Calu3 (cell line): Measurements from ENCODE around the gene RAB34. TPM values are rescaled to one million over a fixed set of nuclear protein-coding genes. Genes with fewer than 3 reads are reported as not detected.

Experiments used
- BruUV-seq: library from RNA; stranded (reverse); fragments of 400-500 nt; replicated peaks from 2 replicates; lab custom pipeline; 2021; lab: Mats Ljungman, UMichigan
- CTCF ChIA-PET: fragments of 300-600 bp; sonication (Branson Sonifier 250); formaldehyde crosslinking; loops from one replicate; lab custom pipeline; 2022; ENCODE audit warnings: antibody characterized with exemption; lab: Charles Lee
- DNase-seq: peaks from one replicate; pipeline ENCODE4 v3.0.0; 2022
- H3K27ac Mint-ChIP-seq: one replicate; pipeline ENCODE4 v1.8.0; 2022; ENCODE audit warnings: mixed read lengths; ENCODE audit not compliant: unreplicated experiment
- H3K27me3 Mint-ChIP-seq: one replicate; pipeline ENCODE4 v1.8.0; 2022; ENCODE audit warnings: mixed read lengths; ENCODE audit not compliant: unreplicated experiment
- H3K36me3 Mint-ChIP-seq: one replicate; pipeline ENCODE4 v1.8.0; 2022; ENCODE audit warnings: mild to moderate bottlenecking, moderate library complexity, mixed read lengths; ENCODE audit not compliant: insufficient read depth, unreplicated experiment
- H3K4me1 Mint-ChIP-seq: one replicate; pipeline ENCODE4 v1.8.0; 2022; ENCODE audit warnings: mild to moderate bottlenecking, low read depth, mixed read lengths; ENCODE audit not compliant: unreplicated experiment
- H3K4me3 Mint-ChIP-seq: one replicate; pipeline ENCODE4 v1.8.0; 2022; ENCODE audit warnings: mild to moderate bottlenecking, low read depth, moderate library complexity, mixed read lengths; ENCODE audit not compliant: unreplicated experiment
- H3K9me3 Mint-ChIP-seq: one replicate; pipeline ENCODE4 v1.8.0; 2022; ENCODE audit warnings: low read depth, mixed read lengths; ENCODE audit not compliant: unreplicated experiment
- intact Hi-C: fragments of 100-400 bp; cut with micrococcal nuclease; formaldehyde crosslinking; loops from one replicate; pipeline ENCODE4 v1.10.0; 2022; ENCODE audit not compliant: unreplicated experiment
- total RNA-seq: library from RNA; stranded (reverse); gene quantifications from 2 replicates; pipeline ENCODE4 v1.2.3, GENCODE V29; 2022
- TF ChIP-seq, protein P1 (sequence below): fragments of 200-600 bp; IDR thresholded peaks from one replicate; pipeline ENCODE4 v1.8.0; 2022; ENCODE audit warnings: antibody characterized with exemption; ENCODE audit not compliant: unreplicated experiment

Gene RAB34
- total RNA-seq, 1 experiment from 2014 or later, result 34.5 TPM

DNA sequence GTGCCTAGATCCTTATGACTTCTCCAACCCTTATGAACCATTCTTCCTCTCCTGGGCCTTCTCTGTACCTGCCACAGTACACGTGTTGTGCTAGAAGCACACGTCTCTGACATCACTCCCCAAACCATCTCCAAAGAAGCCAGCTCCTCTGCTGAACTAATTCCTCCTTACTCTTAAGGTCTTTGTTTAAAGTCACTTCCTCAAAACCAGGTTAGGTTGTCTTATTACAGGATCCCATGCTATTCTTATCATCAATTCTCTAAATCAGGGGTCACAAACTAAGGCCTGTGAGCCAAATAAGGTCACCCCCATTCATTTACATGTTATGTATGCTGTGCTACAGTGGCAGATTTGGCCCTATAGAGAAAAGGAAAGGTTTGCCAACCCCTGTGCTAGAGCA lies 51.7 kb downstream of the RAB34 start:
- TF ChIP-seq, protein P1, sequence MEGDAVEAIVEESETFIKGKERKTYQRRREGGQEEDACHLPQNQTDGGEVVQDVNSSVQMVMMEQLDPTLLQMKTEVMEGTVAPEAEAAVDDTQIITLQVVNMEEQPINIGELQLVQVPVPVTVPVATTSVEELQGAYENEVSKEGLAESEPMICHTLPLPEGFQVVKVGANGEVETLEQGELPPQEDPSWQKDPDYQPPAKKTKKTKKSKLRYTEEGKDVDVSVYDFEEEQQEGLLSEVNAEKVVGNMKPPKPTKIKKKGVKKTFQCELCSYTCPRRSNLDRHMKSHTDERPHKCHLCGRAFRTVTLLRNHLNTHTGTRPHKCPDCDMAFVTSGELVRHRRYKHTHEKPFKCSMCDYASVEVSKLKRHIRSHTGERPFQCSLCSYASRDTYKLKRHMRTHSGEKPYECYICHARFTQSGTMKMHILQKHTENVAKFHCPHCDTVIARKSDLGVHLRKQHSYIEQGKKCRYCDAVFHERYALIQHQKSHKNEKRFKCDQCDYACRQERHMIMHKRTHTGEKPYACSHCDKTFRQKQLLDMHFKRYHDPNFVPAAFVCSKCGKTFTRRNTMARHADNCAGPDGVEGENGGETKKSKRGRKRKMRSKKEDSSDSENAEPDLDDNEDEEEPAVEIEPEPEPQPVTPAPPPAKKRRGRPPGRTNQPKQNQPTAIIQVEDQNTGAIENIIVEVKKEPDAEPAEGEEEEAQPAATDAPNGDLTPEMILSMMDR, result no peak

More for the DNA sequence above, 51.7 kb downstream of the RAB34 start:
- H3K36me3 Mint-ChIP-seq, result peaks cover 39% of the 10 kb centered on the region
- H3K4me1 Mint-ChIP-seq, result peaks cover 25% of the 10 kb centered on the region
- CTCF ChIA-PET, result no interaction called here
- no peaks in the 10 kb centered on the region for H3K27me3 Mint-ChIP-seq
- DNase-seq, result no peak
- intact Hi-C loops, result no loop called here
- no peak overlapping the region for H3K4me3 Mint-ChIP-seq
- no TSS peak for BruUV-seq
- no peak overlapping the region for H3K27ac Mint-ChIP-seq
- H3K9me3 Mint-ChIP-seq, result no peaks in the 10 kb centered on the region

Other genes starting within 250 kb of the RAB34 start
- not detected in 2 replicates for gene SLC13A2, start 244.2 kb downstream of the RAB34 start, total RNA-seq
- not detected in 2 replicates for gene FOXN1, start 211.5 kb downstream of the RAB34 start, total RNA-seq
- 13.0 and 14.6 TPM in 2 replicates for gene UNC119, start 165.2 kb downstream of the RAB34 start, total RNA-seq
- gene PIGS, start 146.3 kb downstream of the RAB34 start, total RNA-seq, result 50.9 and 59.2 TPM in 2 replicates
- 2.6 and 2.8 TPM in 2 replicates for gene ALDOC, start 141.0 kb downstream of the RAB34 start, total RNA-seq
- gene SPAG5, start 118.8 kb downstream of the RAB34 start, total RNA-seq, result 69.3 and 82.1 TPM in 2 replicates
- 35.1 and 42.1 TPM in 2 replicates for gene RSKR, start 103.7 kb downstream of the RAB34 start, total RNA-seq
- gene BLTP2, start 72.7 kb downstream of the RAB34 start, total RNA-seq, result 158 and 160 TPM in 2 replicates
- 58.0 and 75.1 TPM in 2 replicates for gene SDF2, start 56.0 kb downstream of the RAB34 start, total RNA-seq
- gene SUPT6H, start 55.7 kb downstream of the RAB34 start, total RNA-seq, result 107 and 110 TPM in 2 replicates
- 4.2 and 4.3 TPM in 2 replicates for gene PROCA1, start 6.0 kb downstream of the RAB34 start, total RNA-seq
- 1,148 and 1,217 TPM in 2 replicates for gene RPL23A, start 2.1 kb upstream of the RAB34 start, total RNA-seq
- 44.9 and 49.3 TPM in 2 replicates for gene TLCD1, start 8.4 kb upstream of the RAB34 start, total RNA-seq
- gene NEK8, start 10.9 kb upstream of the RAB34 start, total RNA-seq, result 10.8 and 11.4 TPM in 2 replicates
- gene TRAF4, start 26.1 kb upstream of the RAB34 start, total RNA-seq, result 201 and 202 TPM in 2 replicates
- gene FAM222B, start 124.9 kb upstream of the RAB34 start, total RNA-seq, result 37.7 and 42.1 TPM in 2 replicates
- gene ERAL1, start 137.1 kb upstream of the RAB34 start, total RNA-seq, result 47.2 and 48.4 TPM in 2 replicates
- gene FLOT2, start 179.9 kb upstream of the RAB34 start, total RNA-seq, result 152 and 155 TPM in 2 replicates
- gene DHRS13, start 185.2 kb upstream of the RAB34 start, total RNA-seq, result 19.2 and 23.2 TPM in 2 replicates
- gene PHF12, start 233.7 kb upstream of the RAB34 start, total RNA-seq, result 54.0 and 57.6 TPM in 2 replicates